NCI-H2196 (cell line): Measurements from ENCODE around the gene MEIKIN.
"Not testable (repeated sequence)": the region's sequence is repeated elsewhere in the genome, so short reads cannot be mapped to it uniquely, and the experiment has no call there.

Source experiments
- DNase-seq: peaks from one replicate; lab custom pipeline; 2025; ENCODE audit not compliant: unreplicated experiment; lab: John Stamatoyannopoulos, UW

The MEIKIN gene

GRCh38 chr5:131914472-131914871 lies 31.0 kb downstream of the MEIKIN start:
- DNase-seq: no peak

- DNase-seq: no peak
Measured at GRCh38 chr5:131913603-131914002, 31.9 kb downstream of the MEIKIN start.

- DNase-seq: no peak
Measured at GRCh38 chr5:131906668-131907067, 38.8 kb downstream of the MEIKIN start.

GRCh38 chr5:131902266-131902665 lies 43.2 kb downstream of the MEIKIN start:
- DNase-seq: not testable (repeated sequence)

GRCh38 chr5:131899686-131900085 lies 45.8 kb downstream of the MEIKIN start:
- no peak for DNase-seq

GRCh38 chr5:131883984-131884383 lies 61.5 kb downstream of the MEIKIN start:
- no peak for DNase-seq

GRCh38 chr5:131879705-131880104 lies 65.8 kb downstream of the MEIKIN start:
- no peak for DNase-seq

GRCh38 chr5:131877873-131878272 lies 67.6 kb downstream of the MEIKIN start:
- DNase-seq: no peak

GRCh38 chr5:131871251-131871650 lies 74.2 kb downstream of the MEIKIN start:
- not testable (repeated sequence) for DNase-seq

GRCh38 chr5:131867524-131867923 lies 77.9 kb downstream of the MEIKIN start:
- DNase-seq: no peak

GRCh38 chr5:131863700-131864099 lies 81.8 kb downstream of the MEIKIN start:
- DNase-seq: no peak

- no peak for DNase-seq
Measured at GRCh38 chr5:131857388-131857787, 88.1 kb downstream of the MEIKIN start.

- no peak for DNase-seq
Measured at GRCh38 chr5:131855452-131855851, 90.0 kb downstream of the MEIKIN start.

GRCh38 chr5:131854134-131854533 lies 91.3 kb downstream of the MEIKIN start:
- DNase-seq: no peak

GRCh38 chr5:131848662-131849061 lies 96.8 kb downstream of the MEIKIN start:
- DNase-seq: no peak

- DNase-seq: no peak
Measured at GRCh38 chr5:131846536-131846935, 98.9 kb downstream of the MEIKIN start.

GRCh38 chr5:131845828-131846227 lies 99.6 kb downstream of the MEIKIN start:
- DNase-seq: no peak

- DNase-seq: not testable (repeated sequence)
Measured at GRCh38 chr5:131842971-131843370, 102.5 kb downstream of the MEIKIN start.

- DNase-seq: not testable (repeated sequence)
Measured at GRCh38 chr5:131832702-131833101, 112.8 kb downstream of the MEIKIN start.

GRCh38 chr5:131825404-131826013 lies 120.0 kb downstream of the MEIKIN start:
- DNase-seq: no peak

GRCh38 chr5:131824631-131825030 lies 120.8 kb downstream of the MEIKIN start:
- DNase-seq: no peak

- DNase-seq: no peak
Measured at GRCh38 chr5:131821221-131821620, 124.2 kb downstream of the MEIKIN start.

GRCh38 chr5:131818001-131818724 lies 127.3 kb downstream of the MEIKIN start:
- no peak for DNase-seq
